Gastrocnemius medialis (tissue), 4 donors: ENCODE results near the gene VGLL4. TPM values are rescaled to one million over a fixed set of nuclear protein-coding genes. Genes with fewer than 3 reads are reported as not detected.

ENCODE experiments used
- ATAC-seq, 2 donors: fragments of 150-250 bp; one replicate each; pipeline ENCODE4 v1.9.1; 2016
- DNase-seq, 2 donors: peaks; one replicate each; pipeline ENCODE4 v3.0.0-alpha.2; 2019
- H3K27ac ChIP-seq, 4 donors: fragments of 200-600 bp; sonication (generic); 1 replicate in 1 of 4; 2 replicates in 3 of 4; pipeline ENCODE4 v1.5.1; 2016 to 2018; ENCODE audit warnings: mild to moderate bottlenecking in 2 of 4, moderate library complexity in 1 of 4
- H3K27me3 ChIP-seq, 3 donors: fragments of 200-600 bp; sonication (generic) in 2 of 3; 1 replicate in 1 of 3; 2 replicates in 2 of 3; pipeline versions ENCODE4 v1.5.1 to v1.6.0; 2016 to 2019; ENCODE audit warnings: mild to moderate bottlenecking in 1 of 3, moderate library complexity in 1 of 3
- H3K36me3 ChIP-seq, 2 donors: fragments of 200-600 bp; sonication (generic) in 1 of 2; one replicate each; pipeline ENCODE4 v1.5.1; 2017 to 2018
- H3K4me1 ChIP-seq, 2 donors: fragments of 200-600 bp; sonication (generic) in 1 of 2; one replicate each; pipeline ENCODE4 v1.5.1; 2016 to 2017; ENCODE audit warnings: mild to moderate bottlenecking in 2 of 2
- H3K4me3 ChIP-seq, 4 donors: fragments of 200-600 bp; sonication (generic) in 3 of 4; 1 replicate in 1 of 4; 2 replicates in 3 of 4; pipeline ENCODE4 v1.5.1; 2016 to 2019; ENCODE audit warnings: mild to moderate bottlenecking in 2 of 4
- H3K9me3 ChIP-seq, 3 donors: fragments of 200-600 bp; sonication (generic) in 2 of 3; 1 replicate in 1 of 3; 2 replicates in 2 of 3; pipeline ENCODE4 v1.5.1; 2016 to 2019
- CTCF ChIP-seq, 5 experiments: fragments of 450-650 bp in 3 of 5; fragments of 200-600 bp in 2 of 5; sonication (generic) in 2 of 5; IDR thresholded peaks in 4 of 5; conservative IDR thresholded peaks in 1 of 5; 1 replicate in 4 of 5; 2 replicates in 1 of 5; pipeline ENCODE4 v1.5.1; 2016 to 2019; ENCODE audit warnings: antibody characterized with exemption in 5 of 5, mild to moderate bottlenecking in 3 of 5, moderate library complexity in 3 of 5
- POLR2A ChIP-seq, 2 donors: fragments of 450-650 bp; IDR thresholded peaks; one replicate each; pipeline ENCODE4 v1.6.1; 2017; ENCODE audit warnings: antibody characterized with exemption in 2 of 2, mild to moderate bottlenecking in 2 of 2, moderate library complexity in 2 of 2
- in situ Hi-C, 4 donors: fragments of 200-750 bp; cut with MboI; loops; one replicate each; pipeline versions ENCODE4 v1.15.0 to v1.8.0; 2017; ENCODE audit warnings: low sequenced_read_pairs in 4 of 4
- intact Hi-C: fragments of 100-400 bp; cut with DNase I; formaldehyde crosslinking; loops from one replicate; pipeline ENCODE4 v1.15.1; 2023; ENCODE audit warnings: low total_unique reads
- total RNA-seq, 4 donors: library from RNA; depleted of rRNA; stranded (reverse); fragments of >200 nt; gene quantifications; one replicate each; pipeline versions ENCODE4 v1.1.0 to v1.2.3, GENCODE V29; 2016

VGLL4 gene
- total RNA-seq, 4 donors from 2014 or later: 8.9 to 20.9 (median 12.8) TPM

GRCh38 chr3:11603628-11604027 lies 40.1 kb downstream of the VGLL4 start:
- Histone ChIP-seq H3K27me3 (no peaks in the 10 kb centered on the region), H3K4me3 (no peak overlapping the region), H3K27ac (peak overlapping the region; percentile 71 to 88 (median 83)), H3K4me1 (peaks cover 71 to 94% of the 10 kb centered on the region in 2 donors), H3K9me3 (no peaks in the 10 kb centered on the region), H3K36me3 (no peaks in the 10 kb centered on the region)
- intact Hi-C loops (no loop called here), in situ Hi-C loops (no loop called here)
- TF ChIP-seq POLR2A (IDR thresholded peaks at IDR 0.05) (no peak), CTCF (IDR thresholded peaks at IDR 0.05 in 4 of 5, conservative IDR thresholded peaks at IDR 0.05 in 1 of 5) (no peak)
- peak in 1 of 2 donors; percentile 29 for ATAC-seq
- peak in 1 of 2 donors; percentile 58 for DNase-seq

DNA sequence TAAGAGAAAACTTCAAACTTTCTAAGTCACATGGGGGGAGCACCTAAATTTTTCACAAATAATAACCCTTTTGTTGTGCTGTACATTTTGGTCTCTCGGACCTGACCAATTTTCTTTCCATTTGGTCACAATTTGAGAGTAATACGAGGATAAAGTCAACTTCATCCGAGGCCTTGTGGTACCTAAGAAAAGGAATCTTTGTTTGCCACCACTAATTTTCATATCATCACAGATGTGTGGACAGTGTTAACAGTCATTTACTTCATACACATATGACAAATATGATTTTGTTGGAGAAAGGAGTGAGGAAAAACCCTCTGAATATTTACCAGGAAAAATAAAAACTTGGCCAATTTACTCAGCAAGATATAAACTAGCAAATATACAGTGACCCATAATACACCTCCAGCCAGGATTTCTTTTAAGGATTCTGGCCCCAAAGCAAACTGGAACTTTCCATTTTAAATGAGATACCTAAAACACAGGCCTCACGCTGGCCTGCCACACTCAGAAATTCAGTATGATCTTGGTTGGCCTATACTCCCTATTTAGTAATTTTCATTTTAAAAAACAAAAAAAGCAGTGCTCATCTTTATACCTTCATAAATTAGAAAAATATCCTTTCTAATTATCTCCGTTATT lies 40.7 kb downstream of the VGLL4 start:
- DNase-seq: no peak
- Histone ChIP-seq H3K27ac (peak overlapping the region; percentile 71 to 88 (median 83)), H3K27me3 (no peaks in the 10 kb centered on the region), H3K4me3 (no peak overlapping the region), H3K4me1 (peaks cover 69 to 94% of the 10 kb centered on the region in 2 donors), H3K9me3 (no peaks in the 10 kb centered on the region), H3K36me3 (no peaks in the 10 kb centered on the region)
- no peak for ATAC-seq
- in situ Hi-C loops (no loop called here), intact Hi-C loops (no loop called here)
- TF ChIP-seq CTCF (IDR thresholded peaks at IDR 0.05 in 4 of 5, conservative IDR thresholded peaks at IDR 0.05 in 1 of 5) (no peak), POLR2A (IDR thresholded peaks at IDR 0.05) (no peak)

GRCh38 chr3:11602239-11602840 lies 41.4 kb downstream of the VGLL4 start:
- no peak for ATAC-seq

DNA sequence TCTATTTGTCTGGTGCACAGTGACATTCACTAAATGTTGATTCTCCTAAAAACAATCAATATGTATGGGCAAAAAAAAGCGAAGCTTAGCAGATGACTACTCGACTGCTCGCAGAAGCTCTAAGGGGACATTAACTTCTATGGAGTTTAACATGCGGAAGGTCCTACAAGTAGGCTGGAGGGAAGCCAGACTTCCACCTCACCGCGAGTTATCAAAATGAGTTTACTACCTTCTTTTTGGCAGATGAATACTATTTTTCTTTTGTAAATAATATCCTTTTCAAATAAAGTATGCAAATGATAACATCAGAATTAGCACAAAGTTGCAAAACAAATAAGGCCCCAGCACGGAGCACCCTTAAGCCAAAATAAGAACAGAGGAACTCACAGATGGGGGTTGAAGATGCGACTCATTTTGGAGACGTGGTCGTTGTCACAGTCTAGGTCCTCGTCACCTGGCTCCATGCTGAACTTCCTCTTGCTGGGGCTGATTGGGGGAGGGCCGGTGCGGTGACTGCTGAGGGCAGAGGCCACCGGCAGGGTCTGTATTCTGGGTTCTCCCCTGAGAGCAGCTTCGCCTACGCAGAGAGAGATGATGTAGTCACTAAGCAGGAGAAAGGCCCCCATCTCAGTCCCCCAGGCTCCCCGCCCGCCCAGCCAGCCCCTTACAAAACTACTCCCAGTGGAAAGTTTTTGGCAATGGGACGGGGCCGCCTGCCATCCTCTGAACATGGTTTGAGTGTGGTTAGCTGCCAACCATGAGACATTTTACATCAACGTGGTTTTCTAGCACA lies 42.1 kb downstream of the VGLL4 start:
- intact Hi-C loops (loop anchor here (2.0 kb wide), 1 partner anchor 33 kb away; no protein-coding TSS in a partner anchor), in situ Hi-C loops (no loop called here)
- TF ChIP-seq CTCF (IDR thresholded peaks at IDR 0.05 in 4 of 5, conservative IDR thresholded peaks at IDR 0.05 in 1 of 5) (no peak), POLR2A (IDR thresholded peaks at IDR 0.05) (no peak)
- H3K36me3 ChIP-seq: no peaks in the 10 kb centered on the region
- peak in 1 of 2 donors; percentile 52 for DNase-seq
- H3K9me3 ChIP-seq: no peaks in the 10 kb centered on the region
- no peak for ATAC-seq
- no peak overlapping the region for H3K4me3 ChIP-seq
- peak overlapping the region; percentile 71 to 88 (median 83) for H3K27ac ChIP-seq
- H3K4me1 ChIP-seq: peaks cover 67 to 83% of the 10 kb centered on the region in 2 donors
- H3K27me3 ChIP-seq: no peaks in the 10 kb centered on the region

More at GRCh38 chr3:11602239-11602840, 41.4 kb downstream of the VGLL4 start:
- Histone ChIP-seq H3K27me3 (no peaks in the 10 kb centered on the region), H3K4me1 (peaks cover 67 to 90% of the 10 kb centered on the region in 2 donors), H3K27ac (peak overlapping the region; percentile 71 to 88 (median 83)), H3K4me3 (no peak overlapping the region), H3K9me3 (no peaks in the 10 kb centered on the region), H3K36me3 (no peaks in the 10 kb centered on the region)
- TF ChIP-seq CTCF (IDR thresholded peaks at IDR 0.05 in 4 of 5, conservative IDR thresholded peaks at IDR 0.05 in 1 of 5) (no peak), POLR2A (IDR thresholded peaks at IDR 0.05) (no peak)
- intact Hi-C loops: no loop called here
- in situ Hi-C loops: no loop called here
- no peak for DNase-seq
